K562 (cell line): ENCODE data around the gene RNH1.

ENCODE experiments used
- U2AF1 ChIP-seq: fragments of 200-400 bp; formaldehyde crosslinking; optimal IDR thresholded peaks from 2 replicates; pipeline ENCODE3; 2017; ENCODE audit warnings: mild to moderate bottlenecking, low read depth, low read length, moderate library complexity
- TF ChIP-seq, protein P1 (sequence below), 3 experiments: IDR thresholded peaks in 2 of 3; conservative IDR thresholded peaks in 1 of 3; 2 replicates each; pipeline ENCODE4 v1.5.1; 2011 to 2012; ENCODE audit warnings: low read length in 3 of 3, mild to moderate bottlenecking in 3 of 3, control low read depth in 2 of 3, improper control_type of control experiment in 1 of 3, inconsistent platforms in 1 of 3, low read depth in 1 of 3, mixed read lengths in 1 of 3, moderate library complexity in 1 of 3; ENCODE audit not compliant: insufficient read depth in 2 of 3

DNA sequence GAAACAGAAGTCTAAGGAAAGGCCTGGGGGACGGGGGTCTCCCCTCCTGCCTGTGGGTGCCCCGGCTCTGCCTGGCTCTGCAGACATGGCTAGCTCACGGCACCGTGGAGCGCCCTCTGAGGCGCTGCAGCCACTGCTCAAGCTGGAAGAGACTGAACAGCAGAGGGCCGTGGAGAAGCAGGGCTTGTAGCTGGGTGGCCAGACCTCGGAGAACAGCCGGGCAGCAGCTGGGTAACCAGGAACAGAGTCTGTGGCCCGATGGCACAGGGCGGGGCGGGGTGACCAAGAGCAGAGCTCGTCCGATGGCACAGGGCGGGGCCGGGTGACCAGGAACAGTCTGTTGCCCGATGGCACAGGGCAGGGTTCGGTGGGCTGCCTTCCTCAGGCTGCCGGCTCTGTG, 18.1 kb downstream of the RNH1 start:
- no peak for TF ChIP-seq U2AF1
- TF ChIP-seq, protein P1, sequence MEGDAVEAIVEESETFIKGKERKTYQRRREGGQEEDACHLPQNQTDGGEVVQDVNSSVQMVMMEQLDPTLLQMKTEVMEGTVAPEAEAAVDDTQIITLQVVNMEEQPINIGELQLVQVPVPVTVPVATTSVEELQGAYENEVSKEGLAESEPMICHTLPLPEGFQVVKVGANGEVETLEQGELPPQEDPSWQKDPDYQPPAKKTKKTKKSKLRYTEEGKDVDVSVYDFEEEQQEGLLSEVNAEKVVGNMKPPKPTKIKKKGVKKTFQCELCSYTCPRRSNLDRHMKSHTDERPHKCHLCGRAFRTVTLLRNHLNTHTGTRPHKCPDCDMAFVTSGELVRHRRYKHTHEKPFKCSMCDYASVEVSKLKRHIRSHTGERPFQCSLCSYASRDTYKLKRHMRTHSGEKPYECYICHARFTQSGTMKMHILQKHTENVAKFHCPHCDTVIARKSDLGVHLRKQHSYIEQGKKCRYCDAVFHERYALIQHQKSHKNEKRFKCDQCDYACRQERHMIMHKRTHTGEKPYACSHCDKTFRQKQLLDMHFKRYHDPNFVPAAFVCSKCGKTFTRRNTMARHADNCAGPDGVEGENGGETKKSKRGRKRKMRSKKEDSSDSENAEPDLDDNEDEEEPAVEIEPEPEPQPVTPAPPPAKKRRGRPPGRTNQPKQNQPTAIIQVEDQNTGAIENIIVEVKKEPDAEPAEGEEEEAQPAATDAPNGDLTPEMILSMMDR (IDR thresholded peaks at IDR 0.05 in 2 of 3, conservative IDR thresholded peaks at IDR 0.05 in 1 of 3; ENCODE audit: insufficient read depth in 2 of 3, low read depth in 1 of 3, low read length in 3 of 3): no peak
